K562 (cell line): ENCODE data around the gene PALM3. TPM values are rescaled to one million over a fixed set of nuclear protein-coding genes. Genes with fewer than 3 reads are reported as not detected.

Experiments used
- HDAC8 ChIP-seq: fragments of 450-650 bp; IDR thresholded peaks from 2 replicates; pipeline ENCODE4 v1.6.1; 2016; ENCODE audit warnings: mild to moderate bottlenecking, missing genetic modification characterization, moderate library complexity, missing compliant biosample characterization
- HLTF ChIP-seq: fragments of 450-650 bp; IDR thresholded peaks from 2 replicates; pipeline ENCODE4 v1.6.1; 2016
- HMG20B ChIP-seq: fragments of 250-450 bp; sonication (Bioruptor Pico); IDR thresholded peaks from 2 replicates; pipeline ENCODE4 v1.5.0; 2021; ENCODE audit warnings: mild to moderate bottlenecking
- ID3 ChIP-seq, 2 experiments: fragments of 250-450 bp in 1 of 2; fragments of 450-650 bp in 1 of 2; sonication (Bioruptor Pico) in 1 of 2; IDR thresholded peaks; 2 replicates each; pipeline versions ENCODE4 v1.6.1 to v1.8.0; 2016 to 2021; ENCODE audit warnings: mild to moderate bottlenecking in 2 of 2, moderate library complexity in 2 of 2, missing compliant biosample characterization in 1 of 2, missing genetic modification characterization in 1 of 2
- MAFF ChIP-seq: IDR thresholded peaks from 2 replicates; pipeline ENCODE4 v1.6.1; 2012; ENCODE audit warnings: low read length, improper control_type of control experiment
- MCM3 ChIP-seq: fragments of 450-650 bp; IDR thresholded peaks from 2 replicates; pipeline ENCODE4 v1.6.1; 2016
- MEIS2 ChIP-seq: fragments of 450-650 bp; IDR thresholded peaks from 2 replicates; pipeline ENCODE4 v1.6.1; 2014; ENCODE audit warnings: mild to moderate bottlenecking; ENCODE audit not compliant: partially characterized antibody
- NFYB ChIP-seq: IDR thresholded peaks from 2 replicates; pipeline ENCODE4 v1.6.1; 2011; ENCODE audit warnings: mild to moderate bottlenecking, moderate library complexity; ENCODE audit not compliant: insufficient read length; ENCODE audit errors: extremely low read depth
- PBX2 ChIP-seq, 2 experiments: IDR thresholded peaks in 1 of 2; conservative IDR thresholded peaks in 1 of 2; 2 replicates each; pipeline ENCODE4 v1.6.1; 2016; ENCODE audit warnings: low read depth in 2 of 2, mild to moderate bottlenecking in 1 of 2, missing compliant biosample characterization in 1 of 2, missing genetic modification characterization in 1 of 2, moderate library complexity in 1 of 2
- SP2 ChIP-seq: IDR thresholded peaks from 2 replicates; pipeline ENCODE4 v1.6.1; 2011; ENCODE audit warnings: mild to moderate bottlenecking, low read depth, low read length, moderate library complexity; ENCODE audit not compliant: poor library complexity, severe bottlenecking; ENCODE audit errors: extremely low read depth
- SRSF3 ChIP-seq: fragments of 200-400 bp; formaldehyde crosslinking; IDR thresholded peaks from 2 replicates; pipeline ENCODE4 v1.6.1; 2016; ENCODE audit warnings: mild to moderate bottlenecking, low read length, moderate library complexity; ENCODE audit not compliant: insufficient read depth
- TEAD2 ChIP-seq: fragments of 450-650 bp; IDR thresholded peaks from 2 replicates; pipeline ENCODE4 v1.6.1; 2016; ENCODE audit warnings: missing genetic modification characterization, control low read depth, missing compliant biosample characterization
- YBX1 ChIP-seq: fragments of 450-650 bp; IDR thresholded peaks from 2 replicates; pipeline ENCODE4 v1.7.1; 2016; ENCODE audit warnings: mild to moderate bottlenecking
- ZKSCAN1 ChIP-seq: fragments of 150-350 bp; IDR thresholded peaks from 2 replicates; pipeline ENCODE4 v1.6.1; 2016; ENCODE audit warnings: low read depth, low read length
- ZNF134 ChIP-seq: fragments of 250-450 bp; sonication (Bioruptor Pico); conservative IDR thresholded peaks from 2 replicates; pipeline ENCODE4 v1.4.0; 2020
- ZNF174 ChIP-seq: fragments of 250-450 bp; sonication (Bioruptor Pico); IDR thresholded peaks from 2 replicates; pipeline ENCODE4 v1.4.0; 2020; ENCODE audit warnings: mild to moderate bottlenecking
- ZNF23 ChIP-seq: fragments of 250-450 bp; sonication (Bioruptor Pico); IDR thresholded peaks from 2 replicates; pipeline ENCODE4 v1.4.0; 2020; ENCODE audit warnings: mild to moderate bottlenecking
- polyA plus RNA-seq, 8 experiments: library from polyadenylated mRNA; depleted of rRNA in 4 of 8; stranded (reverse) in 5 of 8; unstranded in 3 of 8; fragments of >200 nt; fragmentation: Nextera tagmentation in 2 of 8; fragmentation: Illumina TruSeq in 1 of 8; extraction: Ambion mirVana in 2 of 8; extraction: Trizol in 1 of 8; gene quantifications; 2 replicates each; pipeline versions ENCODE4 v1.2.1 to v1.2.3, GENCODE V29; 2011 to 2014; ENCODE audit warnings: inconsistent platforms in 1 of 8, missing spikeins in 1 of 8
- total RNA-seq, 7 experiments: library from RNA; depleted of rRNA in 6 of 7; stranded (reverse); fragments of >200 nt in 6 of 7; fragmentation: Illumina TruSeq in 2 of 7; extraction: Trizol in 2 of 7; gene quantifications; 2 replicates each; pipeline versions ENCODE4 v1.2.1 to v1.2.3, GENCODE V29; 2011 to 2021; ENCODE audit warnings: low replicate concordance in 1 of 7
- TF ChIP-seq, protein P1 (sequence below): fragments of 450-650 bp; formaldehyde crosslinking; IDR thresholded peaks from 2 replicates; pipeline ENCODE4 v1.4.0; 2020; ENCODE audit warnings: mild to moderate bottlenecking, mixed read lengths
- TF ChIP-seq, protein P2 (sequence below), 2 experiments: fragments of 450-650 bp; IDR thresholded peaks; 2 replicates each; pipeline ENCODE4 v1.6.1; 2018; ENCODE audit warnings: mild to moderate bottlenecking in 2 of 2, low read depth in 1 of 2; ENCODE audit not compliant: partially characterized antibody in 2 of 2

The PALM3 gene
- total and polyA plus RNA-seq, 9 of the 15 experiments (the other 6 are each of a cell fraction or from before 2014, with no cell fraction given): 0.07 to 9.3 (median 3.3) TPM

- TF ChIP-seq PBX2 (CRISPR knock-in tag; IDR thresholded peaks at IDR 0.05; ENCODE audit: low read depth) (no peak), PBX2 (tag; conservative IDR thresholded peaks at IDR 0.05; ENCODE audit: low read depth) (no peak), HLTF (peak; percentile 66; the same call in 1 of the 2 replicates), SP2 (no peak), ZNF174 (CRISPR knock-in tag) (no peak), HDAC8 (tag) (no peak), SRSF3 (no peak), ZNF23 (CRISPR knock-in tag) (no peak), MCM3 (no peak), HMG20B (CRISPR knock-in tag) (no peak), TEAD2 (tag) (no peak), MAFF (no peak), ID3 (CRISPR knock-in tag; IDR thresholded peaks at IDR 0.05) (no peak), ID3 (tag; IDR thresholded peaks at IDR 0.05) (peak; percentile 73; the same call in 1 of the 2 replicates), YBX1 (no peak), NFYB (no peak), ZNF134 (CRISPR knock-in tag) (no peak), ZKSCAN1 (no peak), MEIS2 (no peak)
- TF ChIP-seq, protein P1, sequence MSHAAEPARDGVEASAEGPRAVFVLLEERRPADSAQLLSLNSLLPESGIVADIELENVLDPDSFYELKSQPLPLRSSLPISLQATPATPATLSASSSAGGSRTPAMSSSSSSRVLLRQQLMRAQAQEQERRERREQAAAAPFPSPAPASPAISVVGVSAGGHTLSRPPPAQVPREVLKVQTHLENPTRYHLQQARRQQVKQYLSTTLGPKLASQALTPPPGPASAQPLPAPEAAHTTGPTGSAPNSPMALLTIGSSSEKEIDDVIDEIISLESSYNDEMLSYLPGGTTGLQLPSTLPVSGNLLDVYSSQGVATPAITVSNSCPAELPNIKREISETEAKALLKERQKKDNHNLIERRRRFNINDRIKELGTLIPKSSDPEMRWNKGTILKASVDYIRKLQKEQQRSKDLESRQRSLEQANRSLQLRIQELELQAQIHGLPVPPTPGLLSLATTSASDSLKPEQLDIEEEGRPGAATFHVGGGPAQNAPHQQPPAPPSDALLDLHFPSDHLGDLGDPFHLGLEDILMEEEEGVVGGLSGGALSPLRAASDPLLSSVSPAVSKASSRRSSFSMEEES (CRISPR knock-in tag): no peak
- TF ChIP-seq, protein P2, sequence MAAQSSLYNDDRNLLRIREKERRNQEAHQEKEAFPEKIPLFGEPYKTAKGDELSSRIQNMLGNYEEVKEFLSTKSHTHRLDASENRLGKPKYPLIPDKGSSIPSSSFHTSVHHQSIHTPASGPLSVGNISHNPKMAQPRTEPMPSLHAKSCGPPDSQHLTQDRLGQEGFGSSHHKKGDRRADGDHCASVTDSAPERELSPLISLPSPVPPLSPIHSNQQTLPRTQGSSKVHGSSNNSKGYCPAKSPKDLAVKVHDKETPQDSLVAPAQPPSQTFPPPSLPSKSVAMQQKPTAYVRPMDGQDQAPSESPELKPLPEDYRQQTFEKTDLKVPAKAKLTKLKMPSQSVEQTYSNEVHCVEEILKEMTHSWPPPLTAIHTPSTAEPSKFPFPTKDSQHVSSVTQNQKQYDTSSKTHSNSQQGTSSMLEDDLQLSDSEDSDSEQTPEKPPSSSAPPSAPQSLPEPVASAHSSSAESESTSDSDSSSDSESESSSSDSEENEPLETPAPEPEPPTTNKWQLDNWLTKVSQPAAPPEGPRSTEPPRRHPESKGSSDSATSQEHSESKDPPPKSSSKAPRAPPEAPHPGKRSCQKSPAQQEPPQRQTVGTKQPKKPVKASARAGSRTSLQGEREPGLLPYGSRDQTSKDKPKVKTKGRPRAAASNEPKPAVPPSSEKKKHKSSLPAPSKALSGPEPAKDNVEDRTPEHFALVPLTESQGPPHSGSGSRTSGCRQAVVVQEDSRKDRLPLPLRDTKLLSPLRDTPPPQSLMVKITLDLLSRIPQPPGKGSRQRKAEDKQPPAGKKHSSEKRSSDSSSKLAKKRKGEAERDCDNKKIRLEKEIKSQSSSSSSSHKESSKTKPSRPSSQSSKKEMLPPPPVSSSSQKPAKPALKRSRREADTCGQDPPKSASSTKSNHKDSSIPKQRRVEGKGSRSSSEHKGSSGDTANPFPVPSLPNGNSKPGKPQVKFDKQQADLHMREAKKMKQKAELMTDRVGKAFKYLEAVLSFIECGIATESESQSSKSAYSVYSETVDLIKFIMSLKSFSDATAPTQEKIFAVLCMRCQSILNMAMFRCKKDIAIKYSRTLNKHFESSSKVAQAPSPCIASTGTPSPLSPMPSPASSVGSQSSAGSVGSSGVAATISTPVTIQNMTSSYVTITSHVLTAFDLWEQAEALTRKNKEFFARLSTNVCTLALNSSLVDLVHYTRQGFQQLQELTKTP (IDR thresholded peaks at IDR 0.05; ENCODE audit: low read depth in 1 of 2, partially characterized antibody in 2 of 2): no peak
These were observed 38.3 kb downstream of the PALM3 start (continued) for GRCh38 chr19:14023404-14024235.
